WTC11 (cell line): ENCODE data around the gene SPINK1. TPM values are rescaled to one million over a fixed set of nuclear protein-coding genes. Genes with fewer than 3 reads are reported as not detected.

Experiments used
- ATAC-seq: fragments of 200-7000 bp; cut with Tn5 transposase; 2 replicates; pipeline ENCODE4 v1.10.0; 2021; ENCODE audit warnings: mild to moderate bottlenecking, moderate library complexity
- CTCF ChIA-PET: fragments of 300-600 bp; sonication (Branson Sonifier 250); formaldehyde crosslinking; loops from one replicate; lab custom pipeline; 2021; ENCODE audit warnings: antibody characterized with exemption; lab: Charles Lee
- POLR2A ChIA-PET: fragments of 350-600 bp; sonication (Branson Sonifier 250); formaldehyde crosslinking; loops from one replicate; lab custom pipeline; 2021; ENCODE audit warnings: antibody characterized with exemption; lab: Charles Lee
- DNase-seq: peaks from one replicate; pipeline ENCODE4 v3.0.0; 2021; ENCODE audit warnings: low spot score
- H3K27ac Mint-ChIP-seq: 2 replicates; pipeline ENCODE4 v1.8.0; 2021; ENCODE audit warnings: mixed read lengths
- H3K27me3 Mint-ChIP-seq: 2 replicates; pipeline ENCODE4 v1.8.0; 2021; ENCODE audit warnings: low read depth, mild to moderate bottlenecking, moderate library complexity, mixed read lengths
- H3K36me3 Mint-ChIP-seq: 2 replicates; pipeline ENCODE4 v1.8.0; 2021; ENCODE audit warnings: mixed read lengths
- H3K4me1 Mint-ChIP-seq: 2 replicates; pipeline ENCODE4 v1.8.0; 2022; ENCODE audit warnings: mixed read lengths
- H3K4me3 Mint-ChIP-seq: 2 replicates; pipeline ENCODE4 v1.8.0; 2021; ENCODE audit warnings: mild to moderate bottlenecking, moderate library complexity, mixed read lengths
- H3K9me3 Mint-ChIP-seq: 2 replicates; pipeline ENCODE4 v1.8.0; 2021; ENCODE audit warnings: mixed read lengths
- AR ChIP-seq: fragments of 250-450 bp; sonication (Bioruptor Pico); IDR thresholded peaks from 2 replicates; pipeline ENCODE4 v1.9.0; 2021; ENCODE audit warnings: mild to moderate bottlenecking
- EMX1 ChIP-seq: fragments of 250-450 bp; sonication (Bioruptor Pico); IDR thresholded peaks from 2 replicates; pipeline ENCODE4 v1.8.0; 2021; ENCODE audit warnings: mild to moderate bottlenecking
- ERG ChIP-seq: fragments of 250-450 bp; sonication (Bioruptor Pico); IDR thresholded peaks from 2 replicates; pipeline ENCODE4 v1.8.0; 2021; ENCODE audit warnings: mild to moderate bottlenecking
- FOXJ3 ChIP-seq: sonication (generic); formaldehyde crosslinking; IDR thresholded peaks from 2 replicates; pipeline ENCODE4 v1.9.0; 2021; ENCODE audit warnings: missing genetic modification reagents, mild to moderate bottlenecking, borderline replicate concordance
- NFATC4 ChIP-seq: fragments of 250-450 bp; sonication (Bioruptor Pico); IDR thresholded peaks from 2 replicates; pipeline ENCODE4 v1.9.0; 2021; ENCODE audit warnings: mild to moderate bottlenecking
- NFYB ChIP-seq: sonication (generic); formaldehyde crosslinking; conservative IDR thresholded peaks from 2 replicates; pipeline ENCODE4 v1.8.0; 2022; ENCODE audit warnings: low read depth, missing genetic modification reagents
- RORB ChIP-seq: fragments of 250-450 bp; sonication (Bioruptor Pico); IDR thresholded peaks from 2 replicates; pipeline ENCODE4 v1.9.0; 2021; ENCODE audit warnings: mild to moderate bottlenecking
- TEAD1 ChIP-seq: sonication (generic); formaldehyde crosslinking; IDR thresholded peaks from 2 replicates; pipeline ENCODE4 v1.8.0; 2022; ENCODE audit warnings: mild to moderate bottlenecking, missing genetic modification reagents
- TEAD4 ChIP-seq: sonication (generic); formaldehyde crosslinking; IDR thresholded peaks from 2 replicates; pipeline ENCODE4 v1.8.0; 2022; ENCODE audit warnings: mild to moderate bottlenecking, missing genetic modification reagents
- ZMAT4 ChIP-seq: fragments of 250-450 bp; sonication (Bioruptor Pico); IDR thresholded peaks from 2 replicates; pipeline ENCODE4 v1.9.0; 2021; ENCODE audit warnings: mild to moderate bottlenecking
- ZNF219 ChIP-seq: sonication (generic); formaldehyde crosslinking; IDR thresholded peaks from 2 replicates; pipeline ENCODE4 v1.8.0; 2023; ENCODE audit warnings: missing genetic modification reagents, mild to moderate bottlenecking, borderline replicate concordance
- ZNF416 ChIP-seq: fragments of 250-450 bp; sonication (Bioruptor Pico); IDR thresholded peaks from 2 replicates; pipeline ENCODE4 v1.9.0; 2021; ENCODE audit warnings: mild to moderate bottlenecking, inconsistent platforms
- ZNF671 ChIP-seq: fragments of 250-450 bp; sonication (Bioruptor Pico); IDR thresholded peaks from 2 replicates; pipeline ENCODE4 v1.8.0; 2021; ENCODE audit warnings: mild to moderate bottlenecking
- total RNA-seq: library from RNA; stranded (reverse); gene quantifications from 3 replicates; pipeline ENCODE4 v1.2.3, GENCODE V29; 2021
- TF ChIP-seq, protein P1 (sequence below): fragments of 250-450 bp; sonication (Bioruptor Pico); conservative IDR thresholded peaks from 2 replicates; pipeline ENCODE4 v1.9.0; 2021; ENCODE audit warnings: mild to moderate bottlenecking
- TF ChIP-seq, protein P2 (sequence below): sonication (generic); formaldehyde crosslinking; IDR thresholded peaks from 2 replicates; pipeline ENCODE4 v1.8.1; 2023; ENCODE audit warnings: mild to moderate bottlenecking, missing genetic modification reagents, moderate library complexity

Gene SPINK1
- total RNA-seq, 1 experiment from 2014 or later = 5.4 TPM

- Mint-ChIP-seq H3K36me3 (peaks cover 18% of the 10 kb centered on the region), H3K4me1 (peaks cover 95% of the 10 kb centered on the region), H3K9me3 (no peaks in the 10 kb centered on the region), H3K27ac (peak overlapping the region; percentile 92), H3K4me3 (peak overlapping the region; percentile 12; the same call in 1 of the 2 replicates), H3K27me3 (no peaks in the 10 kb centered on the region)
- no peak for DNase-seq
- TF ChIP-seq, protein P1, sequence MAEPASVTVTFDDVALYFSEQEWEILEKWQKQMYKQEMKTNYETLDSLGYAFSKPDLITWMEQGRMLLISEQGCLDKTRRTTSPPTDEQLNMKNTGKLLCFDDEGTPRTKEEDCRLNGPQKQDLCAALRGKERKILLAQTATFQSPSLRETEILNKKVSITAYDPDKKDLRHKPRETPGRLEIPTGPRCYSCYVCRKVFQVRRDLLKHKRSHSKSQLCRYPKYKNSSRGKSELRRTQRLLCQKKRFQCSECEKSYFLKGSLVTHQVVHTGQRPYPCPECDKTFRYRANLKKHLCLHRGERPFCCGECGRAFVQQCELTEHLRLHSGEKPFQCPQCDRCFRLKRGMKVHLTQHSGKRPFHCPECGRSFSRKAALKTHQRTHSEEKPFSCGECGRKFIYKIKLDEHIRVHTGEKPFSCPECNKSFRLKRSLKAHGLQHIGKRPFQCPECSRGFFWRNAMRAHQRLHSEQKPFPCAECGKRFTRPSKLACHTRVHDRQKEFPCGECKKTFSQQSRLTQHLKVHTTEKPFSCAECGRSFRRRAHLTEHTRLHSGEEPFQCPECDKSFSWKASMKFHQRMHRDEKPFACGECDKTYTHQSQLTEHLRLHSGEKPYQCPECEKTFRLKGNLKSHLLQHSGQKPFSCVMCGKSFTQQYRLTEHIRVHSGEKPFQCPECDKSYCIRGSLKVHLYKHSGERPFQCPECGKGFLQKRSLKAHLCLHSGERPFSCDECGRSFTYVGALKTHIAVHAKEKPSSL = 0 out of 2 replicates have a peak, but pooled peaks have one; percentile 23
- TF ChIP-seq AR (CRISPR knock-in tag) = peak; percentile 60; the same call in 1 of the 2 replicates
- 0 out of 2 replicates have a peak, but pooled peaks have one; percentile 27 for TF ChIP-seq TEAD1 (CRISPR knock-in tag)
- no peak for TF ChIP-seq RORB (CRISPR knock-in tag)
- peak; percentile 52 for TF ChIP-seq ZMAT4
- TF ChIP-seq ZNF219 (CRISPR knock-in tag) = no peak
- peak; percentile 69; the same call in 1 of the 2 replicates for TF ChIP-seq ERG (CRISPR knock-in tag)
- peak; percentile 30; the same call in 1 of the 2 replicates for TF ChIP-seq ZNF416 (CRISPR knock-in tag)
- TF ChIP-seq TEAD4 = no peak
- TF ChIP-seq EMX1 = 0 out of 2 replicates have a peak, but pooled peaks have one; percentile 33
- 0 out of 2 replicates have a peak, but pooled peaks have one; percentile 49 for TF ChIP-seq NFATC4 (CRISPR knock-in tag)
- TF ChIP-seq FOXJ3 (CRISPR knock-in tag) = no peak
- no peak for TF ChIP-seq NFYB (CRISPR knock-in tag)
- 0 out of 2 replicates have a peak, but pooled peaks have one; percentile 11 for TF ChIP-seq ZNF671 (CRISPR knock-in tag)
- CTCF ChIA-PET = interaction anchor here (1.1 to 3.2 kb wide), 5 partner anchors 9 to 74 kb away, joined by 4 to 26 read pairs (median 6); no protein-coding TSS in a partner anchor
- ATAC-seq = peak; percentile 16
- POLR2A ChIA-PET = interaction anchor here (0.9 to 2.3 kb wide), 5 partner anchors 9 to 23 kb away, joined by 3 to 10 read pairs (median 3); no protein-coding TSS in a partner anchor
Measured at GRCh38 chr5:147859962-147860640, 28.6 kb upstream of the SPINK1 start.

- no peaks in the 10 kb centered on the region for H3K9me3 Mint-ChIP-seq
- no peaks in the 10 kb centered on the region for H3K27me3 Mint-ChIP-seq
- 0 out of 2 replicates have a peak, but pooled peaks have one; percentile 31 for TF ChIP-seq ZNF671 (CRISPR knock-in tag)
- TF ChIP-seq, protein P2, sequence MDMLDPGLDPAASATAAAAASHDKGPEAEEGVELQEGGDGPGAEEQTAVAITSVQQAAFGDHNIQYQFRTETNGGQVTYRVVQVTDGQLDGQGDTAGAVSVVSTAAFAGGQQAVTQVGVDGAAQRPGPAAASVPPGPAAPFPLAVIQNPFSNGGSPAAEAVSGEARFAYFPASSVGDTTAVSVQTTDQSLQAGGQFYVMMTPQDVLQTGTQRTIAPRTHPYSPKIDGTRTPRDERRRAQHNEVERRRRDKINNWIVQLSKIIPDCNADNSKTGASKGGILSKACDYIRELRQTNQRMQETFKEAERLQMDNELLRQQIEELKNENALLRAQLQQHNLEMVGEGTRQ (CRISPR knock-in tag) = no peak
- H3K4me3 Mint-ChIP-seq = no peak overlapping the region
- ChIA-PET POLR2A (interaction anchor here (0.6 to 1.1 kb wide), 2 partner anchors 10 to 65 kb away, joined by 3 to 5 read pairs; no protein-coding TSS in a partner anchor), CTCF (interaction anchor here (1.0 to 3.2 kb wide), 9 partner anchors 9 to 82 kb away, joined by 3 to 26 read pairs (median 4); no protein-coding TSS in a partner anchor)
- H3K27ac Mint-ChIP-seq = peak overlapping the region; percentile 85
- DNase-seq = no peak
- H3K36me3 Mint-ChIP-seq = peaks cover 2% of the 10 kb centered on the region; the same call in 1 of the 2 replicates
- H3K4me1 Mint-ChIP-seq = peaks cover 91% of the 10 kb centered on the region
- ATAC-seq = no peak
Measured at GRCh38 chr5:147858565-147858964, 27.1 kb upstream of the SPINK1 start.
